Activated naive CD4-positive, alpha-beta T cell treated with anti-CD3 and anti-CD28 coated beads for 36 hours (primary cell): Measurements from ENCODE around the gene MAP3K4. TPM values are rescaled to one million over a fixed set of nuclear protein-coding genes. Genes with fewer than 3 reads are reported as not detected.

Experiments used
- CTCF ChIA-PET: fragments of 350-600 bp; sonication (Branson Sonifier 250); formaldehyde crosslinking; loops from one replicate; lab custom pipeline; 2021; ENCODE audit warnings: antibody characterized with exemption; lab: Charles Lee
- DNase-seq: peaks from one replicate; pipeline ENCODE4 v3.0.0-alpha.2; 2020
- H3K27ac Mint-ChIP-seq: one replicate; pipeline ENCODE4 v1.8.0; 2021; ENCODE audit warnings: mild to moderate bottlenecking, mixed read lengths
- H3K27me3 Mint-ChIP-seq: one replicate; pipeline ENCODE4 v1.8.0; 2021; ENCODE audit warnings: low read depth, mixed read lengths
- H3K36me3 Mint-ChIP-seq: one replicate; pipeline ENCODE4 v1.8.0; 2021; ENCODE audit warnings: low read depth, mixed read lengths
- H3K4me1 Mint-ChIP-seq: one replicate; pipeline ENCODE4 v1.8.0; 2021; ENCODE audit warnings: low read depth, mixed read lengths
- H3K4me3 Mint-ChIP-seq: one replicate; pipeline ENCODE4 v1.8.0; 2021; ENCODE audit warnings: mild to moderate bottlenecking, moderate library complexity, mixed read lengths
- H3K9me3 Mint-ChIP-seq: one replicate; pipeline ENCODE4 v1.8.0; 2021; ENCODE audit warnings: mixed read lengths
- intact Hi-C: fragments of 100-400 bp; cut with micrococcal nuclease; formaldehyde crosslinking; loops from one replicate; pipeline ENCODE4 v1.15.1; 2023
- total RNA-seq, 2 experiments: library from RNA; stranded (reverse); gene quantifications; one replicate each; pipeline ENCODE4 v1.2.3, GENCODE V29; 2021

The MAP3K4 gene
- total RNA-seq, 2 experiments from 2014 or later = 36.0 to 42.6 TPM

DNA sequence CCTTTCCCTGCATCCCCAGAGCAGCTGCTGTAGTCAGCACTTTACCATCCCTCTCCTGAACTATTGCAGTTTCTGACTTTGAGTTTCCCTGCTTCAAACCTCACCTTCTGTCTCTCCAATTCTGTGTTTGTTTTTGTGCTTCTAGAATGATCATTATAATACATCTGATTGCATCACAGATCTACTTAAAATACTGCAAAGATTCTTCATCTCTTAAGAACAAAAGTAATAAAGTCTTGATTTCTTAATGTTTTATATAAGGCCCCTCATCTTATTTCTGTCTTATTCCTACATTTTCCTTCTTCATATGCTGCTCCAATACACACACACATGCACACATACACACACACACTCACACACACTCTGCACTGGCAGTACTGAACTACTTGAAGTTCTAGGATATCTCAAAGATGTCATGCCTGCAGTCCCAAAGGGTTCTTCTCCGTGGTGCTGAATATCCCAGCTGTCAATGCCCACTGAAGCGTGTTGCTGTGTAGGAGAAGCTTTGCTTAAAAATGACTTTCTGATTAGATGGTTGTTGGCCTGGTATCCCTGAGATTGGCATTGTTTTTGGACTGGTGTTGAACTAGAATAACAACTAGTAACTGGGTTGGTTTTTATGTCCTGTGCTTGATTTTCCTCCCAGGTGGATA is 97.2 kb downstream of the MAP3K4 start:
- no peak overlapping the region for H3K27ac Mint-ChIP-seq
- no peaks in the 10 kb centered on the region for H3K27me3 Mint-ChIP-seq
- intact Hi-C loops = no loop called here
- H3K36me3 Mint-ChIP-seq = peaks cover 35% of the 10 kb centered on the region
- no peaks in the 10 kb centered on the region for H3K9me3 Mint-ChIP-seq
- no peaks in the 10 kb centered on the region for H3K4me1 Mint-ChIP-seq
- DNase-seq = no peak
- H3K4me3 Mint-ChIP-seq = no peak overlapping the region
- CTCF ChIA-PET = interaction anchor here (0.8 kb wide), 1 partner anchor 252 kb away, joined by 3 read pairs; no protein-coding TSS in a partner anchor

GRCh38 chr6:161091151-161091550 is 99.6 kb downstream of the MAP3K4 start:
- H3K27ac Mint-ChIP-seq = no peak overlapping the region
- H3K4me1 Mint-ChIP-seq = no peaks in the 10 kb centered on the region
- intact Hi-C loops = no loop called here
- H3K36me3 Mint-ChIP-seq = peaks cover 34% of the 10 kb centered on the region
- no peak overlapping the region for H3K4me3 Mint-ChIP-seq
- no peaks in the 10 kb centered on the region for H3K9me3 Mint-ChIP-seq
- CTCF ChIA-PET = no interaction called here
- H3K27me3 Mint-ChIP-seq = no peaks in the 10 kb centered on the region
- DNase-seq = no peak

- intact Hi-C loops = no loop called here
- H3K4me1 Mint-ChIP-seq = no peaks in the 10 kb centered on the region
- no peak overlapping the region for H3K27ac Mint-ChIP-seq
- CTCF ChIA-PET = no interaction called here
- peaks cover 34% of the 10 kb centered on the region for H3K36me3 Mint-ChIP-seq
- H3K27me3 Mint-ChIP-seq = no peaks in the 10 kb centered on the region
- no peaks in the 10 kb centered on the region for H3K9me3 Mint-ChIP-seq
- no peak for DNase-seq
- no peak overlapping the region for H3K4me3 Mint-ChIP-seq
Measured at GRCh38 chr6:161091972-161092701, 100.6 kb downstream of the MAP3K4 start.

- H3K4me3 Mint-ChIP-seq = no peak overlapping the region
- H3K27me3 Mint-ChIP-seq = no peaks in the 10 kb centered on the region
- intact Hi-C loops = no loop called here
- CTCF ChIA-PET = no interaction called here
- H3K4me1 Mint-ChIP-seq = no peaks in the 10 kb centered on the region
- no peaks in the 10 kb centered on the region for H3K9me3 Mint-ChIP-seq
- DNase-seq = no peak
- no peak overlapping the region for H3K27ac Mint-ChIP-seq
- peaks cover 36% of the 10 kb centered on the region for H3K36me3 Mint-ChIP-seq
Measured at GRCh38 chr6:161094955-161095354, 103.4 kb downstream of the MAP3K4 start.

DNA sequence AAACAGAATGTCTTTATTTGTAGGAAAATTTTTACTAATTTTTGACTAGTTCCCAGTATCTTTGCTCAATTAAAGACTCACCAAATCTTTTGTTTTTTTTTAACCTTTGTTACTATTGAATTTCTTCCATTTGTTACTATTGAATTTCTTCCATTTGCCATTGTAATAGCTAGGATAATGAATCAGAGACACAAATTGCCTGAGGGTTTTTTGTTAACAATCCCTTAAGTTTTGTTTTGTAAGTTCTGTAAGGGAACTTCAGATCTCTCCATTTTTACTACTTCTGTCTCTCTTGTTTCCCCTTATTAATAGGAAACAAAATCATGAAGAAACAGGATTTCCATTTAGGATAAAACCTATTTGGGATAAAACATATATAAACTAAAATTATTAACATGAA is 104.3 kb downstream of the MAP3K4 start:
- Mint-ChIP-seq H3K27ac (no peak overlapping the region), H3K9me3 (no peaks in the 10 kb centered on the region), H3K27me3 (no peaks in the 10 kb centered on the region), H3K36me3 (peaks cover 38% of the 10 kb centered on the region), H3K4me1 (no peaks in the 10 kb centered on the region), H3K4me3 (no peak overlapping the region)
- CTCF ChIA-PET = no interaction called here
- no peak for DNase-seq
- intact Hi-C loops = no loop called here

GRCh38 chr6:161100072-161100471 is 108.5 kb downstream of the MAP3K4 start:
- Mint-ChIP-seq H3K4me3 (no peak overlapping the region), H3K27me3 (no peaks in the 10 kb centered on the region), H3K4me1 (peaks cover 3% of the 10 kb centered on the region), H3K9me3 (no peaks in the 10 kb centered on the region), H3K36me3 (peaks cover 38% of the 10 kb centered on the region), H3K27ac (no peak overlapping the region)
- DNase-seq = no peak
- intact Hi-C loops = loop anchor here (2.0 kb wide), 1 partner anchor 271 kb away; no protein-coding TSS in a partner anchor
- CTCF ChIA-PET = no interaction called here

- CTCF ChIA-PET = interaction anchor here (0.9 to 1.4 kb wide), 2 partner anchors 103 to 269 kb away, joined by 3 to 4 read pairs; no protein-coding TSS in a partner anchor
- H3K9me3 Mint-ChIP-seq = no peaks in the 10 kb centered on the region
- H3K36me3 Mint-ChIP-seq = peaks cover 49% of the 10 kb centered on the region
- no peak overlapping the region for H3K27ac Mint-ChIP-seq
- intact Hi-C loops = loop anchor here (2.0 kb wide), 1 partner anchor 269 kb away; no protein-coding TSS in a partner anchor
- H3K4me3 Mint-ChIP-seq = no peak overlapping the region
- no peak for DNase-seq
- H3K4me1 Mint-ChIP-seq = peaks cover 6% of the 10 kb centered on the region
- no peaks in the 10 kb centered on the region for H3K27me3 Mint-ChIP-seq
Measured at GRCh38 chr6:161101517-161101916, 109.9 kb downstream of the MAP3K4 start.

DNA sequence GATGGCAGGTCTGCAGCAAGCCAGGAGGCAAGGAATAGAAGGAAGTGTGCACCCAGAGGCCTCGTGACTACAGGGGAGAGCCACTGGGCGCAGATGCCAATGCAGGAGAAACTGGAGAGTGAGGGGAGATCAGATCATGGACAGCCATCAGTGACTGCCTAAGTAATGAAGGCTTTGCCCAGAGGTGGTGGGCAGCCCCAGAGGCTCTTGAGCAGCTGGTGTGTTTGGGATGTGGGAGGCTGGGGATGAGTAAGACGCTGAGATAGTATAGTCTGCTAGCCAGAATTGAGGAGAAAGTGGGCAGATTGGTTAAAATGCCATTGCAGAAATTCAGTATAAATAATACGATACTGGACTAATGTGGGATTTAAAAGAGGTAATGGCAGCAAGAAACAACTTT is 111.9 kb downstream of the MAP3K4 start:
- H3K36me3 Mint-ChIP-seq = peaks cover 45% of the 10 kb centered on the region
- no peak for DNase-seq
- H3K4me3 Mint-ChIP-seq = no peak overlapping the region
- no peaks in the 10 kb centered on the region for H3K27me3 Mint-ChIP-seq
- H3K4me1 Mint-ChIP-seq = peaks cover 6% of the 10 kb centered on the region
- CTCF ChIA-PET = no interaction called here
- intact Hi-C loops = no loop called here
- no peak overlapping the region for H3K27ac Mint-ChIP-seq
- no peaks in the 10 kb centered on the region for H3K9me3 Mint-ChIP-seq

DNA sequence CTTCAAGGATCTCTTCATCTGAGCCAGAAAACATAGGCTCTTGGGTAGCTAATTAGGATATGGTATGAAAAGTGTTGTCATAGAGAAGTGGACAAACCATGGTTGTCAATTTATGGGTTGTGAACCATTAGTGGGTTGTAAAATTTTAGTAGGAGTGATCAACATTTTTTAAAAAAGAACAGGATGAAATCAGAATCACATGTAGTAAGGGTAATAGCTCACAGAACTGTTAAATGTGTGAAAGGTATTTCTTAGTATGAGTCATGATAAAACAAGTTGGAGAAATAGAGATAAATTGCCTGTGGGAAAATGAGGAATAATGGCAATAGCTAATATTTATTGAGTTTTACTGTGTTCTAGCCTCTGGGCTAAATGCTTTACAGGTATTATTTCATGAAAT is 113.4 kb downstream of the MAP3K4 start:
- H3K4me3 Mint-ChIP-seq = no peak overlapping the region
- no peaks in the 10 kb centered on the region for H3K27me3 Mint-ChIP-seq
- H3K4me1 Mint-ChIP-seq = peaks cover 6% of the 10 kb centered on the region
- peaks cover 51% of the 10 kb centered on the region for H3K36me3 Mint-ChIP-seq
- peak overlapping the region; percentile 36 for H3K27ac Mint-ChIP-seq
- no peak for DNase-seq
- H3K9me3 Mint-ChIP-seq = no peaks in the 10 kb centered on the region
- CTCF ChIA-PET = no interaction called here
- intact Hi-C loops = no loop called here

GRCh38 chr6:161105408-161105807 is 113.8 kb downstream of the MAP3K4 start:
- Mint-ChIP-seq H3K9me3 (no peaks in the 10 kb centered on the region), H3K4me3 (no peak overlapping the region), H3K27ac (no peak overlapping the region), H3K36me3 (peaks cover 49% of the 10 kb centered on the region), H3K4me1 (peaks cover 6% of the 10 kb centered on the region), H3K27me3 (no peaks in the 10 kb centered on the region)
- CTCF ChIA-PET = no interaction called here
- intact Hi-C loops = no loop called here
- DNase-seq = no peak

GRCh38 chr6:161107779-161108730 is 116.5 kb downstream of the MAP3K4 start:
- no peak overlapping the region for H3K27ac Mint-ChIP-seq
- no peaks in the 10 kb centered on the region for H3K27me3 Mint-ChIP-seq
- H3K4me1 Mint-ChIP-seq = peaks cover 21% of the 10 kb centered on the region
- no peak overlapping the region for H3K4me3 Mint-ChIP-seq
- CTCF ChIA-PET = no interaction called here
- H3K9me3 Mint-ChIP-seq = no peaks in the 10 kb centered on the region
- intact Hi-C loops = no loop called here
- no peak for DNase-seq
- peaks cover 62% of the 10 kb centered on the region for H3K36me3 Mint-ChIP-seq

DNA sequence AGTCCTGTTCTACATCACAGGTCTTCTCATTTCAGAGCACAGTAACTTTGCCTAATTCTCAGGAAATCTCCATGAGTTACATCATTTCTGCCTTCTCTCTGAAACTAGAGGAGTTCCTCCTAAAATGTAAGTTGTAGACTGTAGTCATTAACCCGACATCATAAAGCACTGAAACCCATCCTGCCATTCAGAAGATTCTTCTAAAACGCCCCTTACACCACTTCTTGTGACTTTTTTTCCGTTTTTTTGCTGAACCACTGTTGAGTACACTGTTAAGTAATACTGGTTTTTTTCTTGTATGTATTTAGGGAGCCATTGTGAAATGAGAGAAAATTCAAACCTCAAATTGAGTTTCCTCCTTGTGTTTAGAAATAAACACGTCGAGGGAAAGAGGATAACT is 117.3 kb downstream of the MAP3K4 start:
- Mint-ChIP-seq H3K4me1 (peaks cover 21% of the 10 kb centered on the region), H3K9me3 (no peaks in the 10 kb centered on the region)

More for the DNA sequence above, 117.3 kb downstream of the MAP3K4 start:
- Mint-ChIP-seq H3K36me3 (peaks cover 58% of the 10 kb centered on the region), H3K27me3 (no peaks in the 10 kb centered on the region), H3K4me3 (no peak overlapping the region), H3K27ac (no peak overlapping the region)
- CTCF ChIA-PET = no interaction called here
- DNase-seq = no peak
- intact Hi-C loops = no loop called here
